Testis (tissue), 3 donors: Measurements from ENCODE around the gene LARGE1. TPM values are rescaled to one million over a fixed set of nuclear protein-coding genes. Genes with fewer than 3 reads are reported as not detected.
"Not testable (repeated sequence)": the region's sequence is repeated elsewhere in the genome, so short reads cannot be mapped to it uniquely, and the experiment has no call there.

ENCODE experiments used
- DNase-seq: peaks from one replicate; pipeline ENCODE4 v3.0.0-alpha.2; 2019
- H3K27ac ChIP-seq, 2 donors: fragments of 200-600 bp; sonication (generic); one replicate each; pipeline ENCODE4 v1.5.1; 2019
- H3K27me3 ChIP-seq: fragments of 200-600 bp; sonication (generic); one replicate; pipeline ENCODE4 v1.5.1; 2019
- H3K36me3 ChIP-seq: fragments of 200-600 bp; sonication (generic); one replicate; pipeline ENCODE4 v1.5.1; 2017; ENCODE audit warnings: low read depth; ENCODE audit errors: missing control alignments
- H3K4me1 ChIP-seq: fragments of 200-600 bp; sonication (generic); one replicate; pipeline ENCODE4 v1.5.1; 2019
- H3K4me3 ChIP-seq, 2 donors: fragments of 200-600 bp; sonication (generic); one replicate each; pipeline ENCODE4 v1.5.1; 2017 to 2019
- H3K9me3 ChIP-seq: fragments of 200-600 bp; sonication (generic); one replicate; pipeline ENCODE4 v1.5.1; 2017
- POLR2A ChIP-seq: fragments of 450-650 bp; IDR thresholded peaks from one replicate; pipeline ENCODE4 v1.6.1; 2017; ENCODE audit warnings: antibody characterized with exemption, mild to moderate bottlenecking, moderate library complexity
- WGBS, 2 donors: methylation state at CpG; one replicate each; pipeline ENCODE4 v1.1.5; 2018; 5-methylcytosine and 5-hydroxymethylcytosine counted together
- intact Hi-C: fragments of 100-400 bp; cut with DNase I; formaldehyde crosslinking; loops from one replicate; pipeline ENCODE4 v1.15.1; 2023; ENCODE audit warnings: low total_unique reads
- polyA plus RNA-seq: library from polyadenylated mRNA; stranded (reverse); fragments of 350-450 nt; fragmentation: Illumina TruSeq; extraction: RNeasy Lipid Tissue Mini Kit (QIAGEN cat#74804); gene quantifications from one replicate; pipeline ENCODE4 v1.2.3, GENCODE V29; 2014; ENCODE audit warnings: low read depth, low replicate concordance; ENCODE audit not compliant: insufficient read depth
- total RNA-seq, 2 donors: library from RNA; depleted of rRNA; stranded (reverse); fragments of >200 nt; gene quantifications; one replicate each; pipeline ENCODE4 v1.2.3, GENCODE V29; 2016
- TF ChIP-seq, protein P1 (sequence below), 3 experiments: fragments of 450-650 bp in 2 of 3; fragments of 200-600 bp in 1 of 3; sonication (generic) in 1 of 3; IDR thresholded peaks; one replicate each; pipeline ENCODE4 v1.5.1; 2016 to 2019; ENCODE audit warnings: antibody characterized with exemption in 3 of 3, mild to moderate bottlenecking in 2 of 3, moderate library complexity in 1 of 3

The LARGE1 gene
- total and polyA plus RNA-seq, 3 donors from 2014 or later, result 19.5 to 27.3 (median 21.8) TPM

DNA sequence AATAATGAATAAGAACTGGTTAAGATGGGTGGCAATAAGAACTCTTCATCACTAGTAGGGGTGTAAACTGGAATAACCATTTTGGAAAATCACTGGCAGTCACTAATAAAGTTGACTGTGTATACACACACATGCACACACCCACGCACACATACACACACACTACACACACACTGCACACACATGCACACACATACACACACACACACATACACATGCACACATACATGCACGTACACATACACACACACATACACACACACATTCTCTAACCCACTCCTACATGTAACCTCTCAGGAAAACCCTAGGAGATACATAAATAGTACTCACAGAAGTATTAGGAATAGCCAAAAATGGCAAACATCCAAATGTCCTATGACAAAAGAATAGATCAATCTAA lies 455.6 kb downstream of the LARGE1 start:
- no peaks in the 10 kb centered on the region for H3K36me3 ChIP-seq
- intact Hi-C loops, result no loop called here

DNA sequence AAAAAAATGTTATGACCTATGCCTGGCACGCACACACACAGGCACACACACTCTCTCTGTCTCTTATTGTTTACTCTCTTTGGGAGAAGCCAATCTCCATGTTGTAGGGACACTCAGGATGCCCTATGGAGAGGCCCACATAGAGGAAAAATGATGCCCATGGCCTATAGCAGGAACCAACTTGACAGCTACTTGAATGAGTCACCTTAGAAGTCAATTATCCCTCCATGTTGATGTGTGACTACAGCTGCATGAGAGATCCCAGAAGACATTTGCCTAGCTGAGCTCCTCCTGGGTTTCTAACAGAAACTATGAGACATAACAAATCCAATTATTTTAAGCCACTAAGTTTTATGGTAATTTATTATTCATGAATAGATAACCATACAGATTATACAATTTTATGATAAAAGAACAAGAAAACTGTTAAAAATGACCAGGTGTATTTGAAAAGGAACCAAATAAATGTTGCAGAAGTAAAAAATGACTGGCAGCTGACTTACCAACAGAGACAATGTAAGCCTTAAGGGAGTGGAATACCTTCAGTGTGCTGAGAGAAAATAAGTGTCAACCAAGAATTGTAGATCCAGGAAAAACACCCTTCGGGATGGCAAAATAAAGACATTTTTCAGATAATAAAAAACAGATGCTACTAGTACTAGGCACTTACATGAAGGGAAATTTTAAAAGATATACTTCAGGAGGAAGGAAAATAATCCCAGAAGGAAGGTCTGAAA lies 458.4 kb downstream of the LARGE1 start:
- H3K9me3 ChIP-seq, result no peaks in the 10 kb centered on the region
- no peak overlapping the region for H3K27ac ChIP-seq
- intact Hi-C loops, result no loop called here
- WGBS, 2 donors, result 67 to 98% methylated on average over 2 of the region's 2 CpGs
- DNase-seq, result no peak
- no peaks in the 10 kb centered on the region for H3K27me3 ChIP-seq
- H3K4me1 ChIP-seq, result no peaks in the 10 kb centered on the region
- no peak overlapping the region for H3K4me3 ChIP-seq
- TF ChIP-seq POLR2A, result no peak
- TF ChIP-seq, protein P1, sequence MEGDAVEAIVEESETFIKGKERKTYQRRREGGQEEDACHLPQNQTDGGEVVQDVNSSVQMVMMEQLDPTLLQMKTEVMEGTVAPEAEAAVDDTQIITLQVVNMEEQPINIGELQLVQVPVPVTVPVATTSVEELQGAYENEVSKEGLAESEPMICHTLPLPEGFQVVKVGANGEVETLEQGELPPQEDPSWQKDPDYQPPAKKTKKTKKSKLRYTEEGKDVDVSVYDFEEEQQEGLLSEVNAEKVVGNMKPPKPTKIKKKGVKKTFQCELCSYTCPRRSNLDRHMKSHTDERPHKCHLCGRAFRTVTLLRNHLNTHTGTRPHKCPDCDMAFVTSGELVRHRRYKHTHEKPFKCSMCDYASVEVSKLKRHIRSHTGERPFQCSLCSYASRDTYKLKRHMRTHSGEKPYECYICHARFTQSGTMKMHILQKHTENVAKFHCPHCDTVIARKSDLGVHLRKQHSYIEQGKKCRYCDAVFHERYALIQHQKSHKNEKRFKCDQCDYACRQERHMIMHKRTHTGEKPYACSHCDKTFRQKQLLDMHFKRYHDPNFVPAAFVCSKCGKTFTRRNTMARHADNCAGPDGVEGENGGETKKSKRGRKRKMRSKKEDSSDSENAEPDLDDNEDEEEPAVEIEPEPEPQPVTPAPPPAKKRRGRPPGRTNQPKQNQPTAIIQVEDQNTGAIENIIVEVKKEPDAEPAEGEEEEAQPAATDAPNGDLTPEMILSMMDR (IDR thresholded peaks at IDR 0.05), result no peak
- no peaks in the 10 kb centered on the region for H3K36me3 ChIP-seq

More for the DNA sequence above, 455.6 kb downstream of the LARGE1 start:
- H3K27me3 ChIP-seq, result no peaks in the 10 kb centered on the region
- H3K9me3 ChIP-seq, result no peaks in the 10 kb centered on the region
- WGBS, 2 donors, result 91 to 100% methylated on average over 2 of the region's 2 CpGs
- DNase-seq, result no peak
- H3K27ac ChIP-seq, result no peak overlapping the region
- TF ChIP-seq, protein P1 (IDR thresholded peaks at IDR 0.05), result no peak
- TF ChIP-seq POLR2A, result no peak
- H3K4me1 ChIP-seq, result no peaks in the 10 kb centered on the region
- no peak overlapping the region for H3K4me3 ChIP-seq

DNA sequence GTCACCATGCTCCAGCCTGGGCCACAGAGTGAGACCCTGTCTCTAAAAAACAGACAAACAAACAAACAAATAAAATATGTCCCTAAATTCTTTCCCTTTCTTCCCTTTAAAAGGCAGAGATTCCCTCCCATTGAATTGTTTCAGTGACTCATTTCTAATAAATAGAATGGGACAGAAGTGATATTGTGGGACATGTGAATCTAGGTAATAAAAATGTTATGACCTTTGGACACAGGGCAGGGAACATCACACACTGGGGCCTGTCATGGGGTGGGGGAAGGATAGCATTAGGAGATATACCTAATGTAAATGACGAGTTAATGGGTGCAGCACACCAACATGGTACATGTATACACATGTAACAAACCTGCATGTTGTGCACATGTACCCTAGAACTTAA lies 459.0 kb downstream of the LARGE1 start:
- H3K4me1 ChIP-seq, H3K4me3 ChIP-seq, H3K27ac ChIP-seq, DNase-seq, H3K36me3 ChIP-seq, H3K27me3 ChIP-seq, intact Hi-C loops, H3K9me3 ChIP-seq: not testable (repeated sequence)
- WGBS, 2 donors, result 94 to 100% methylated on average over 1 of the region's 1 CpG

DNA sequence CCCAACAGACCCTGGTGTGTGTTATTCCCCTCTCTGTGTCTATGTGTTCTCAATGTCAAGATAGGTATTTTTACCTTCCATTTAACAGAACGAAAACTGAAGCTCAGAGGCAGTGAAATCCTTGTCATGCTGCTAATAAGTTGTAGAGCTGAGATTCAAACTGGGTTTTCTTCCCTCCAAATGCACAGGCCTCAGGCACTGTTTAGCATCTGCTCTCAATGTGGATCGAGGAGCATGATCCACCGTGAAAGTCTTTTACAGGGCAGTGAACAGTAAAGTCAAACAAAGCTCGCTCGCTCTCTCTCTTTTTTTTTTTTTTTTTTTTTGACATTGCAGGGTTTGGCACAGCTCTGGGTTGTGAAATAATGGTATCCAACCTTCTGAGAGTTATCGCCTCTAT lies 461.1 kb downstream of the LARGE1 start:
- no peaks in the 10 kb centered on the region for H3K9me3 ChIP-seq
- no peak for DNase-seq
- H3K27me3 ChIP-seq, result no peaks in the 10 kb centered on the region
- TF ChIP-seq, protein P1 (IDR thresholded peaks at IDR 0.05), result no peak
- no peak for TF ChIP-seq POLR2A
- no peak overlapping the region for H3K27ac ChIP-seq
- H3K4me1 ChIP-seq, result no peaks in the 10 kb centered on the region
- intact Hi-C loops, result no loop called here
- H3K36me3 ChIP-seq, result no peaks in the 10 kb centered on the region
- WGBS, 2 donors, result 95 to 97% methylated on average over 6 of the region's 6 CpGs
- H3K4me3 ChIP-seq, result no peak overlapping the region

DNA sequence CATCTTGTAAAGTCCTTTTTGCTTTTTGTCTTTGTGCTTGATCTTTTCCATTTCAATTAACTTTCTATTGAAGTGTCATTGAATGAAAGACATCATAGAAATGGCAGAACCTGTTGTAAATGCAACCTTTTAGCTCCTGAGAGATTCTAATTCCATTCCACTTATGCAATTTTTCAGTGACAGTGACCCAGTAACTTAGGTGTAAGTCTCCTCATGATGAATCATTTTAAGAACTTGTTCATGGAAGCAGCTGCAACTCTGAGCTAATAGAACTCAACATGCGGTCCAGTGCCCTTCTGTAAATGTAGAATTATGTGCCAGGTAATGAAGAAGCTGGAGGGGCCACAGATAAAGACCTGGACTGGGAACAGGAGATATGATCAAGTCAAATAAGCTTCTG lies 463.8 kb downstream of the LARGE1 start:
- no peak for DNase-seq
- no peaks in the 10 kb centered on the region for H3K4me1 ChIP-seq
- no peak for TF ChIP-seq POLR2A
- TF ChIP-seq, protein P1 (IDR thresholded peaks at IDR 0.05), result no peak
- intact Hi-C loops, result no loop called here
- WGBS, 2 donors, result 86 to 95% methylated on average over 1 of the region's 1 CpG
- no peaks in the 10 kb centered on the region for H3K27me3 ChIP-seq
- no peaks in the 10 kb centered on the region for H3K9me3 ChIP-seq
- no peaks in the 10 kb centered on the region for H3K36me3 ChIP-seq
- H3K4me3 ChIP-seq, result no peak overlapping the region
- H3K27ac ChIP-seq, result no peak overlapping the region
